ENCODE measurements around the gene NELL2.

- TF ChIP-seq CTCF (conservative IDR thresholded peaks at IDR 0.05 in 1 of 2, IDR thresholded peaks at IDR 0.05 in 1 of 2; ENCODE audit: low read depth in 1 of 2, low read length in 2 of 2) (no peak), EZH2 (IDR thresholded peaks at IDR 0.05; ENCODE audit: low read length, missing control alignments) (no peak)
Measured at GRCh38 chr12:44640427-44641190, 235.5 kb downstream of the NELL2 start.
